ENCODE data around the gene CGB1. TPM values are rescaled to one million over a fixed set of nuclear protein-coding genes. Genes with fewer than 3 reads are reported as not detected.
A peak's percentile ranks its signal among the peaks of the same experiment; 100 is the strongest.
"Not testable (repeated sequence)": the region's sequence is repeated elsewhere in the genome, so short reads cannot be mapped to it uniquely, and the experiment has no call there.

CGB1 gene
- total RNA-seq, result not detected

DNA sequence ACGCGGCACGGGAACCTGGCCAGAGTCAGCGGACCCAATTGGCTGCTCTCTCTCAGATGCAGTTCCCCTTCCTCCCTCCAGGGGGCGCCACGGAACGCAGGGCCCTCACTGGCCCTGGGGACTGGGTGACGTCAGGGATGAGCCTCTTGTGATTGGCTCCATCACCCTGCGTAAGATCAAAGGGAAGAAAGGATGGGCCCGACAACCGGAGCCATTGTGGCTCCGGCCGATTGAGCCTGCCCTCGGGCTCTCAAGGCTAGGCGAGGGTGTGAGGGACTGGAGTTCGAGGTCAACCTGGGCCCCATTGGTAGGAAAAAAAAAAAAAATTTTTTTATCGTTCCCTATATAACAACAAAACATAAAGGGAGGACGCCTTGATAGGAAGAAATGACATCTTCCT is at the start of gene CGB1:
CGB1 (minus strand) TSS at position 81 of the 400 bp plus-strand sequence. CDS start 184 bp downstream, outside the sequence.
- 59% methylated on average over 12 of the region's 18 CpGs for WGBS
- not testable (repeated sequence) for H3K27me3 ChIP-seq; H3K4me3 ChIP-seq; H3K27ac ChIP-seq; H3K9me3 ChIP-seq; DNase-seq (ENCODE audit: low spot score in 2 of 2); H3K36me3 ChIP-seq; H3K4me1 ChIP-seq
- TF ChIP-seq, protein P1, sequence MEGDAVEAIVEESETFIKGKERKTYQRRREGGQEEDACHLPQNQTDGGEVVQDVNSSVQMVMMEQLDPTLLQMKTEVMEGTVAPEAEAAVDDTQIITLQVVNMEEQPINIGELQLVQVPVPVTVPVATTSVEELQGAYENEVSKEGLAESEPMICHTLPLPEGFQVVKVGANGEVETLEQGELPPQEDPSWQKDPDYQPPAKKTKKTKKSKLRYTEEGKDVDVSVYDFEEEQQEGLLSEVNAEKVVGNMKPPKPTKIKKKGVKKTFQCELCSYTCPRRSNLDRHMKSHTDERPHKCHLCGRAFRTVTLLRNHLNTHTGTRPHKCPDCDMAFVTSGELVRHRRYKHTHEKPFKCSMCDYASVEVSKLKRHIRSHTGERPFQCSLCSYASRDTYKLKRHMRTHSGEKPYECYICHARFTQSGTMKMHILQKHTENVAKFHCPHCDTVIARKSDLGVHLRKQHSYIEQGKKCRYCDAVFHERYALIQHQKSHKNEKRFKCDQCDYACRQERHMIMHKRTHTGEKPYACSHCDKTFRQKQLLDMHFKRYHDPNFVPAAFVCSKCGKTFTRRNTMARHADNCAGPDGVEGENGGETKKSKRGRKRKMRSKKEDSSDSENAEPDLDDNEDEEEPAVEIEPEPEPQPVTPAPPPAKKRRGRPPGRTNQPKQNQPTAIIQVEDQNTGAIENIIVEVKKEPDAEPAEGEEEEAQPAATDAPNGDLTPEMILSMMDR (IDR thresholded peaks at IDR 0.05), result peak in 1 of 2 donors; percentile 19

DNA sequence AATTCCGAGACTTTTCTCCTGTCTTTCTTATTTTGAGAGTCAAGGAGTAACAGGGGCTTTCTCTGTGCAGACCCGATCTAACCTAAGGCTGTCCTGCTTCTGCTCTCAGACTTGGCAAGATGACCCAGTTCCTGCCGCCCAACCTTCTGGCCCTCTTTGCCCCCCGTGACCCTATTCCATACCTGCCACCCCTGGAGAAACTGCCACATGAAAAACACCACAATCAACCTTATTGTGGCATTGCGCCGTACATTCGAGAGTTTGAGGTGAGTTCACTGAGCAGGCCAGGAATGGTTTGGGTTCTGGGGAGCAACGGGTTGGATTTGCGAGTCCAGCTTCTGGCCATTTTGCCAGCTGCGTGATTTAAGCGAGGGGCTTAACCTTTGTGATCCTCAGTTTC is 49.6 kb upstream of the CGB1 start:
- TF ChIP-seq POLR2AphosphoS5 (IDR thresholded peaks at IDR 0.05), result no peak
- TF ChIP-seq EP300 (IDR thresholded peaks at IDR 0.05), result no peak
- no peak for TF ChIP-seq POLR2A (IDR thresholded peaks at IDR 0.05)
- peaks cover 32% of the 10 kb centered on the region for H3K36me3 ChIP-seq
- peak overlapping the region; percentile 73 for H3K4me3 ChIP-seq
- H3K27me3 ChIP-seq, result no peaks in the 10 kb centered on the region
- H3K9me3 ChIP-seq, result no peaks in the 10 kb centered on the region
- no peak overlapping the region for H3K27ac ChIP-seq
- no peak for DNase-seq (ENCODE audit: low spot score in 2 of 2)
- WGBS, result 33% methylated on average over 11 of the region's 11 CpGs
- H3K4me1 ChIP-seq, result peaks cover 29% of the 10 kb centered on the region

DNA sequence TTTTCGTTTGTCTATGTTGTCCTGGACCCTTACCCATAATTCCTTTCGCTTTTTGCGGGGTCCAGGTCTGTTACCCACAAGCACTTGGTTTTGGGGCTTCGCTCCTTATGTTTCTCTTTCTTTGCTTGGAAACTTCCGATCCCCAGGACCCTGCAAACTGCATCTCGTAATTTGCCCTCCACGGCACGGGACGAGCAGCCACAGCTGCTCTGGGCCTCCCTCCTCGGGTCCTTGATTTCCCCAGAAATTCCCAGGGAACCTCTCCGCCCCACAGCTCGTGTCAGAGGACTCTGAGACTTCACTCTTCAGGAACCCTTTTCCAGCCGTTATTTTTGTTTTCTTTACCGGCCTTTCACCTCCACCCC is 49.2 kb upstream of the CGB1 start:
- Histone ChIP-seq H3K9me3 (no peaks in the 10 kb centered on the region), H3K27me3 (no peaks in the 10 kb centered on the region), H3K27ac (peak overlapping the region; percentile 88), H3K36me3 (peaks cover 27% of the 10 kb centered on the region), H3K4me3 (peak overlapping the region; percentile 73), H3K4me1 (peaks cover 29% of the 10 kb centered on the region)
- TF ChIP-seq POLR2A (IDR thresholded peaks at IDR 0.05) (no peak), EP300 (IDR thresholded peaks at IDR 0.05) (no peak), POLR2AphosphoS5 (IDR thresholded peaks at IDR 0.05) (no peak)
- TF ChIP-seq, protein P1 (IDR thresholded peaks at IDR 0.05), result no peak
- DNase-seq (ENCODE audit: low spot score in 2 of 2), result no peak
- WGBS, result 1% methylated on average over 14 of the region's 14 CpGs

DNA sequence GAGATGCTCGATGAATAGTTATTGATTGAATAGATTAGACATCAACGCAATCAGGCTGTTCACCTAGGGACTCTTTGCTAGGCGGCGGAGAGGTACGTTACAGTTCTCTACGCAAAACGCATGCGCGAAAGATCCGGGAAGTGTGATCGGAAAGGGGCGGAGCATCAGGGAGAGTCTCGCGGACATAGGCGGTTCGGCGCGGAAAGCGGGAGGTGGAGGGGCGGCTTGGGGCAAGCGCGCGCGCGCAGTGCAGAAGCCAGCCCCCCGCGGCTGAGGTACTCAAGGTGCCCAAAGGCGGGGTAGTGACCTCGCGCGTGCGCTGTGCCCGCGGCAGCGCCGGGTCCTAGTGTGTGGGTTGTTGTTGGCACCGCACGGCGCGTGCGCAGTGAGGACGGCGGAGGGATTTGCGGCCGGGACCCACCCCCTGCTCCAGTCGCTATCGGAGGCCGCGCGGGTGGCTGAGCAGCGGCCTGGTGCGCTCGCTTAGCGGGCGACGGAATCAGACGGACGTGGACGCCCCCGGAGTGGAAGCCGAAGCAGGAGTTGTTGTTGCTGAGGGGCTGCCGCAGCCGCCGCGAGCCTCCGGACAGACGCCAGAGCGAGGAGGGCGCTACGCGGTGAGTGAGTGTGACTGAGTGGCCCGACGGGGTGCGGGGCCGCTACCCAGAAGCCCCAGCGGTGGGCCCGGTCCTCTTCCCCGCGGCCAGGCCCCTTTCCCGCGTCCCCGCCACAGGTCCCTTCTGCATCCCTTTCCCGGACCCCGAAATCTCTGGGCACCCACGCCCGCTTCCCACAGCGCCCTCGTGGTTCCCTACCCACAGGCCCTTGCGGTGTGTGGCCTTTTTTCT is 48.5 kb upstream of the CGB1 start, which contains the start of gene SNRNP70:
SNRNP70 (plus strand) TSS at position 432 of the 848 bp plus-strand sequence. CDS start 964 bp downstream, outside the sequence.
- Histone ChIP-seq H3K27ac (peak within 1 kb of the TSS; percentile 88), H3K9me3 (no peaks in the 10 kb centered on the region), H3K27me3 (no peaks in the 10 kb centered on the region), H3K36me3 (peaks cover 21% of the 10 kb centered on the region), H3K4me3 (peak within 1 kb of the TSS; percentile 73), H3K4me1 (peaks cover 29% of the 10 kb centered on the region)
- DNase-seq (ENCODE audit: low spot score in 2 of 2), result peak; percentile 99
- WGBS, result under 1% methylated on average over 55 of the region's 89 CpGs
- TF ChIP-seq POLR2A (IDR thresholded peaks at IDR 0.05), result peak; percentile 51 to 89
- TF ChIP-seq POLR2AphosphoS5 (IDR thresholded peaks at IDR 0.05), result peak; percentile 79 to 94 (median 89)
- no peak for TF ChIP-seq EP300 (IDR thresholded peaks at IDR 0.05)
- TF ChIP-seq, protein P1 (IDR thresholded peaks at IDR 0.05), result no peak

DNA sequence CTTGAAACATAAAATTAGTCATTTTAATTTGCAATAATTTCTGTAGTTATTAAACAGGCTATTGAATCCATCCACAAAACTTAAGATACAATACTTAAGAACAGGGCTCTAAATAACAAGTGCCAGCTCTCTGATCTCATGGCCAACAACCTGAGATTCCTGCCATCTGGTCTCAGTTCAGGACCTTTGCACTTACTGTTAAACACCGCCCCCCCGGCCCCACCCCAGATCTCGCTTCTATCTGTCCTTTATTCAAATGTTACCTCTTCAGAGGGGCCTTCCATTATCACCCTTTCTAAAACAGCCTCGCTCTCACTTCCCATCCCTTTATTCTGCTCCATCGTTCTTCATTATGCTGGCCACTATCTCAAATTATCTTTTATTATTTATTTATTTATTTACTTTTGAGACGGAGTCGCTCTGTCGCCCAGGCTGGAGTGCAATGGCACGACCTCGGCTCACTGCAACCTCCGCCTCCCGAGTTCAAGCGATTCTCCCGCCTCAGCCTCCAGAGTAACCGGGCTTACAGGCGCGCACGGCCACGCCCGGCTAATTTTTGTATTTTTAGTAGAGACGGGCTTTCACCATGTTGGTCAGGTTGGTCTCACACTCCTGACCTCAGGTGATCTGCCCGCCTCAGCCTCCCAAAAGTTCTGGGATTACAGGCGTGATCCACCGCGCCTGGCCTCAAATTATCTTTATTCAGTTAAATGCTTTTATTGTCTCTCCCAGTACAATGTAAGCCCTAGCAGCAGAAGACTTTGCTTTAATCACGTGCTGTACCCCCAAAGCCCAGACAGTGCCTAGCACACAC is 47.7 kb upstream of the CGB1 start:
- H3K4me3 ChIP-seq, result peak overlapping the region; percentile 73
- no peaks in the 10 kb centered on the region for H3K9me3 ChIP-seq
- peaks cover 29% of the 10 kb centered on the region for H3K4me1 ChIP-seq
- peak overlapping the region; percentile 88 for H3K27ac ChIP-seq
- TF ChIP-seq EP300 (IDR thresholded peaks at IDR 0.05), result no peak
- TF ChIP-seq, protein P1 (IDR thresholded peaks at IDR 0.05), result no peak
- TF ChIP-seq POLR2AphosphoS5 (IDR thresholded peaks at IDR 0.05), result no peak
- no peak for TF ChIP-seq POLR2A (IDR thresholded peaks at IDR 0.05)
- peaks cover 16% of the 10 kb centered on the region for H3K36me3 ChIP-seq
- DNase-seq (ENCODE audit: low spot score in 2 of 2), result no peak
- WGBS, result 54% methylated on average over 26 of the region's 26 CpGs
- no peaks in the 10 kb centered on the region for H3K27me3 ChIP-seq

Data from suprapubic skin (tissue), 4 donors.